Measurements from ENCODE around the gene DACT2. TPM values are rescaled to one million over a fixed set of nuclear protein-coding genes. Genes with fewer than 3 reads are reported as not detected.

DACT2 gene
- total and polyA plus RNA-seq, 2 of the 8 experiments (the other 6 are each of a cell fraction or from before 2014, with no cell fraction given): 2.9 to 3.1 TPM

DNA sequence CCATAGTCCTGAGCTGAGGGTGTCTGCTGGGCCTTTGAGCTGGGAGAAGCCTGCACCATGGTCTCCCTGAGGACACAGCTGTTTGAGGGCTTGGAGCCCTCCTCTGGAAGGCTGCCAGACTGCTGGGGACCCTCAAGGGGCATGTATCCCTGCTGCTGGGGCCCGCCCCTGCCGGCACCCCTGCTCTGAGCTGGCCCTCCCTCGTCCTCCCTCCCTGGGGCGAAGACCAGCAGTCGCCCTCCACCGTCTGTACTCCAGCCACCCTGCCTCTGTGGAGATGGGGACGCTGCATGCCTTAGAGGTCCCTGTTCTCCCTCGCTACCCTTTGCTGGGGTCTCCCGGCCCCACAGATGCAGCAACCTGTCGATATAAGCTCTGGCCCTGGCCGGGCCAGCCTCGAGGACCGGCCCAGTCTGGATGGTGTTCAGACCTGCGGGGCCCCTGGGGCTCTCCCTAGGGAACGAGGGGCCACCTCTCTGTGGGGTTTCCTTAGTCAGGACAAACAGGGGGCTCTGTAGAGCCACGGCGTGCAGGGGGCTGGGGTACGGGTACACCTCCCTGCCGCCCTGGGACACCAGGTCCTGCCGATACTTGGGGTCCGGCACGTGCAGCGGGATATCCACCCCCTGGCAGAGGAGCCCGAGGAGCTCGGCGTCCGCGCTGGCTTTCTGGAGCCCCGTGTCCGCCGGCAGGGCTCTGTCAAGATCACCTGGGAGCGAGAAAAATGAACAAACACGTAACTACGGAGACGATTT, 11.0 kb downstream of the DACT2 start:
- POLR2A ChIA-PET (ENCODE audit: partially characterized antibody): no interaction called here
- no peak overlapping the region for H2BK120ac ChIP-seq (replicated peaks; ENCODE audit: low read depth, low read length)
- no peaks in the 10 kb centered on the region for H3K79me2 ChIP-seq (ENCODE audit: control insufficient read depth in 1 of 2, insufficient read depth in 2 of 2, low read length in 2 of 2)
- no peaks in the 10 kb centered on the region for H3K9me3 ChIP-seq (ENCODE audit: insufficient read depth in 2 of 2, low read depth in 1 of 2, low read length in 1 of 2)
- 94% methylated on average over 30 of the region's 35 CpGs; no CpG with 5 or more reads in 1 of the 2 experiments for WGBS, 2 experiments (ENCODE audit: extremely low coverage in 1 of 2, insufficient coverage in 1 of 2, insufficient read length in 1 of 2, insufficient replicate concordance in 2 of 2, low coverage in 1 of 2, low lambda C conversion rate in 2 of 2, missing lambda C conversion rate in 1 of 2)
- no peak overlapping the region for H2AFZ ChIP-seq (ENCODE audit: low read length)
- no peak overlapping the region for H3K56ac ChIP-seq (replicated peaks; ENCODE audit: insufficient read length, low read depth, low read length)
- H3K27me3 ChIP-seq (replicated peaks in 1 of 4; ENCODE audit: control insufficient read depth in 3 of 4, extremely low read depth in 1 of 4, insufficient read depth in 3 of 4, low read length in 3 of 4): no peaks in the 10 kb centered on the region
- H3K27ac ChIP-seq (ENCODE audit: low read depth, low read length): no peak overlapping the region
- peaks cover 4% of the 10 kb centered on the region; the same call in 1 of the 2 replicates for H3K23me2 ChIP-seq (ENCODE audit: low read depth, low read length)
- DNase-seq (ENCODE audit: low read depth in 1 of 2, low spot score in 2 of 2) (no peak), FAIRE-seq (no peak)
- H3K18ac ChIP-seq (ENCODE audit: extremely low read depth, low read length): no peak overlapping the region
- H3K79me1 ChIP-seq (ENCODE audit: low read depth, low read length): no peaks in the 10 kb centered on the region
- no peak overlapping the region for H3K4me3 ChIP-seq (ENCODE audit: extremely low read depth in 1 of 4, insufficient read depth in 2 of 4, low read depth in 3 of 4, low read length in 4 of 4)
- peaks cover 0 to 1% of the 10 kb centered on the region in 2 experiments for H4K20me1 ChIP-seq (replicated peaks in 1 of 2; ENCODE audit: control insufficient read depth in 1 of 2, insufficient read depth in 2 of 2, low read length in 2 of 2)
- no peak overlapping the region for H3K14ac ChIP-seq (ENCODE audit: insufficient read length)
- TF ChIP-seq SUZ12 (IDR thresholded peaks at IDR 0.05; ENCODE audit: low read length) (no peak), RXRA (IDR thresholded peaks at IDR 0.05; ENCODE audit: insufficient read depth, low read depth, low read length) (no peak), RAD21 (IDR thresholded peaks at IDR 0.05 in 1 of 2, conservative IDR thresholded peaks at IDR 0.05 in 1 of 2; ENCODE audit: low read depth in 2 of 2, low read length in 2 of 2) (no peak), RBBP5 (IDR thresholded peaks at IDR 0.05; ENCODE audit: borderline replicate concordance, low read depth, low read length) (no peak), TCF12 (IDR thresholded peaks at IDR 0.05; ENCODE audit: low read depth, low read length) (no peak), RNF2 (IDR thresholded peaks at IDR 0.05; ENCODE audit: borderline replicate concordance, low read depth, low read length, missing control alignments, poor library complexity, severe bottlenecking) (no peak), HDAC2 (IDR thresholded peaks at IDR 0.05; ENCODE audit: borderline replicate concordance in 1 of 2, low read depth in 2 of 2, low read length in 2 of 2) (no peak), TAF7 (optimal IDR thresholded peaks at IDR 0.05; ENCODE audit: borderline replicate concordance, low read depth, low read length) (no peak)
- TF ChIP-seq, protein P1, sequence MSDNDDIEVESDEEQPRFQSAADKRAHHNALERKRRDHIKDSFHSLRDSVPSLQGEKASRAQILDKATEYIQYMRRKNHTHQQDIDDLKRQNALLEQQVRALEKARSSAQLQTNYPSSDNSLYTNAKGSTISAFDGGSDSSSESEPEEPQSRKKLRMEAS (IDR thresholded peaks at IDR 0.05): no peak
- CTCF ChIA-PET (ENCODE audit: partially characterized antibody): interaction anchor here (0.6 to 1.3 kb wide), 2 partner anchors 24 to 89 kb away, joined by 3 to 4 read pairs; no protein-coding TSS in a partner anchor
- no peak overlapping the region for H2AK5ac ChIP-seq (ENCODE audit: low read depth, low read length)
- no peak overlapping the region for H3K4ac ChIP-seq (replicated peaks; ENCODE audit: insufficient read length, low read depth, low read length)
- H2BK5ac ChIP-seq (ENCODE audit: low read depth, low read length): no peak overlapping the region
- no peak overlapping the region for H2BK15ac ChIP-seq (ENCODE audit: low read length)
- no peak overlapping the region for H3K4me2 ChIP-seq (ENCODE audit: insufficient read depth in 1 of 2, low read depth in 2 of 2, low read length in 2 of 2)
- no peak overlapping the region for H2BK20ac ChIP-seq (ENCODE audit: low read length)
- peaks cover 0 to 8% (median 0%) of the 10 kb centered on the region in 4 experiments; a peak in 2 of 8 replicates for H3K36me3 ChIP-seq (ENCODE audit: control insufficient read depth in 2 of 4, insufficient read depth in 4 of 4, low read length in 3 of 4)
- no peak overlapping the region for H3K9ac ChIP-seq (replicated peaks in 1 of 4; ENCODE audit: extremely low read depth in 1 of 4, low read depth in 3 of 4, low read length in 3 of 4)
- no peak overlapping the region for H2BK12ac ChIP-seq (ENCODE audit: low read depth, low read length)
- no peak overlapping the region for H3K23ac ChIP-seq (ENCODE audit: insufficient read length)
- H4K91ac ChIP-seq (replicated peaks; ENCODE audit: insufficient read length, low read length): no peak overlapping the region
- no peak overlapping the region for H4K5ac ChIP-seq (ENCODE audit: insufficient read length, low read depth, low read length)
- peaks cover 0 to 4% (median 2%) of the 10 kb centered on the region in 4 experiments; a peak in 6 of 7 replicates for H3K4me1 ChIP-seq (replicated peaks in 1 of 4; ENCODE audit: control insufficient read depth in 3 of 4, insufficient read depth in 4 of 4, low read length in 3 of 4)
- H4K8ac ChIP-seq (ENCODE audit: extremely low read depth, insufficient read depth, low read length): no peak overlapping the region
